ENCODE measurements around the gene ZNF384. TPM values are rescaled to one million over a fixed set of nuclear protein-coding genes. Genes with fewer than 3 reads are reported as not detected.

The ZNF384 gene
- total RNA-seq, 1 donor from 2014 or later, result 22.3 TPM

DNA sequence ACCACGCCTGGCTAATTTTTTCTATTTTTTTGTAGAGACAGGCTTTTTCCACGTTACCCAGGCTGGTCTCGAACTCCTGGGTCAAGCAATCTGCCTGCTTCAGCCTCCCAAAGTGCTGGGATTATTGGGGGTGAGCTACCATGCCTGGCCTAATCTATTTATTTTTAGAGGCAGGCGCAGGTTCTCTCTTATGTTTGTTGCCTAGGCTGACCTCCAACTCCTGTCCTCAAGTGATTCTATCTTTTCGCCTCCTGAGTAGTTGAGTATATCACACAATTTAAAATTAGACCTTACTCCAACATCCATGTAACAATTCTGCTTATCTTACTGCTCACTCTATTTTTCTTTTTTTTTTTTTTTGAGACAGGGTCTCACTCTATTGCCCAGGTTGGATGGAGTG is 35.2 kb downstream of the ZNF384 start:
- DNase-seq (ENCODE audit: low read depth), result no peak

DNA sequence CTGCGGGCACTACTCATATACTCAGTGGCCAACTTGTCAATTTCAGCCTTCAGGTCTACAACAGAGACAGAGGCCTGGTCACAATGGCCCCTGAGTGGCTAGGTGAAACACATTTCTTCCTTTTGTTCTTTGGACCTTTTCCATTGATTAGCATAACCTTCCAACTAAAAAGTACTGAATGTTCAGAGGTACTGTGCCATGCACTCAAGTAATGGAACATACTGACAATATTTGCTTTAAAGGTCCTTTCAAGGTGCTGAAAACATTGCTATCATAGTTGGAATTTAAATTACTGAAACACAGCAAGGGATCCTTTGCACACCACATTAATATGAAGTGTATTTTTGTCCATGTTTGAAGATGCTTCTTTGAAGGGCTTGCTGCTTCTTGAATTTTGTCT is 35.8 kb downstream of the ZNF384 start:
- no peak for DNase-seq (ENCODE audit: low read depth)

DNA sequence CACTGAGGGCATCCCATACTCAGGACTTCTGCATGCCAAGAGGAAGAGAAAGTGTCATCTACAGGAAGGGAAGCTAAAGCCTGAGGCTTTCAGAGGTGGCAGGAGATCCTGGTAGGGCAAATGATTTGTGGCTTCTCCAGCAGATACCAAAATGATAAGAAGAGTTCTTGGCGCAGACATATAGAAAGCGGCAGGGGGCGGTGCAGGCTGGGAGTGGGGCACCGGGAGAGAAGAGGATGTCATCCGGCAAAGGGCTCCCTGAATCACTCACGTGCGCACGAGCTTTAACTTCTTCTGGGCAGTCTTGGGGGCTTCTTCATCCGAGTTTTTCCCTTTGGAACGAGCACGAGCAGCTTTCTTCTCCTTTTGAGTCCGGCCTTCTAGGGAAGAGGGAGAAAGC is 36.8 kb downstream of the ZNF384 start:
- DNase-seq (ENCODE audit: low read depth), result no peak

DNA sequence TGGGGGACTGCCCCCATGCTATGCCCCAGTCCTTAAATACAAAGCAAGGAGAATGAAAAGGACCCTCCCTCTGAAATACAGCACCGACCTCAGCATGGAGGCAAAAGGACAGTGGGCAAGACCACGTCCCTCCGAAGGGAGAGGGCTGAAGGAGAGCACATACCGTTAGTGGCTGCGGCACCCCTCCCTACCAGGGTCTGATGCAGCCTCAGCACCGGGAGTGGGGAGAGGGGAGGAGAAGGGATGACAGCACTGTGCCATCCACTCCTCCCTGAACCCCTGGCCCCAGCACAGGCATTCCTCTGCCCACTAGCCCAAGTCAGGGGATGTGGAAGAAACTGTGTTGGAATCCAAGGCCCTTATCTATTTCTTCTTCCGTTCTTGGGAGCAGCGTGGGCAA is 38.3 kb downstream of the ZNF384 start:
- no peak for DNase-seq (ENCODE audit: low read depth)

DNA sequence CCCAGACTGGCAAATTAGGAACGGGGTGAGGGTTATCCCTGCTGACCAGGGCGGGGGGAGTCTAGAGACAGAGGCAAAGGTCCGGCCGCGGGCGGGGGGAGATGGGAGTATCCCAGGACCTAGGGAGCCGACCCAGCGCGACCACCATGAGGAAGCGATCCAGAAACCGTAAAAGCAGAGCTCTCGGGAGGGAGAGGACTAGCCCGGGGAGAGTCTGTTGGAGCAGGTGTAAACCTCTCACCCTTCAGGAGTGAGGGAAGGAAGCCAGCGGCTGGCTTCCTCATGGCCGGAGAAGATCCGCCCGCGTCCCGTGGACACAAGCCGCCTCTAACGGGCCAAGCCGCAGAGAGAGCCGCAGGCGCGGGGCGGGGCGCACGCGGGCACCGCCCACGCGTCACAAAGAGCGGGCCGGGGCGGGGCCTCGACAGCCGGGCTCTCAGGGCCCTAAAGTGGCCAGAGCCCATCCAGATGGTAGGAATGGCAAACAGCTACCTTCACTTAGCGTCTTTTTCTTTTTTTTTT is 42.0 kb downstream of the ZNF384 start, which contains the start of gene ACRBP:
ACRBP (minus strand) TSS at position 350 of the 522 bp plus-strand sequence; CDS start at position 284, 66 bp downstream.
- DNase-seq (ENCODE audit: low read depth), result no peak

DNA sequence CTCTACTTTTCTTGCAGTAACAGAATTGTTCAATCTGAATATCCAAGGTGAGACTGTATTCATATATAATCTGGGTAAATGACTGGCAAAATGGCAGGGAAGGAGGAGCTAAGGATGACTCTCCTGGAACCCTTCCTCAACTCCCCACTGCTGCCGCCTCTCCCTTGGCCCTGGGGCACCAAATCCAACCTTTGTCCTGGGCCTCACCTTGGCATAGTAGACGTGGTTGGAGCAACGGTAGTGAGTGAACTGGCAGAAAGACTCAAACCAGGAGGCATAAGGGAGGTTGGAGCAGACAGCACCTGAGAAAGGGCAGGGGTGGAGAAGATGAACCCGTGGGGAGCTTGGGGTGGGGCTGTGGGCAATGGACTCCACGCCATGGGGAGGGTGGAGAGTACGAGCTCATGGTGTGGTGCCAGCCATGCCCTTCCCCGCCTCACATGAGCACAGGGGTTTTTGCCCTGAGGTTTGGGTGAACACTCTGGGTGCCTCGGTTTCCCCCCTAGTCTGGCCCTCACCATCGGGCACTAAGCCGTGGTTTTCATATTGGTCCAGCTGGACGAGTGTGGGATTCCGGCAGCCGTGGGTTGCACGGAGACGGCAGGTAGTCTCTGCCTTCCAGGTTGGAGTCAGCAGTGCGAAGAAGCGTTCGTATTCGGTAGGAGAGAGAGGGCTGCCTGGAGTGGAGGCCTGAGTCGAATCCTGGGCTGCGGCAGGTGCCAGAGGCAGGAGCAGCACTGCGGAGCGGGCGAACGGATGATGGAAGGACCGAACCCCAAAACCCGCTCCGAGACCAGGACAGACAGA is 42.7 kb downstream of the ZNF384 start:
- no peak for DNase-seq (ENCODE audit: low read depth)

DNA sequence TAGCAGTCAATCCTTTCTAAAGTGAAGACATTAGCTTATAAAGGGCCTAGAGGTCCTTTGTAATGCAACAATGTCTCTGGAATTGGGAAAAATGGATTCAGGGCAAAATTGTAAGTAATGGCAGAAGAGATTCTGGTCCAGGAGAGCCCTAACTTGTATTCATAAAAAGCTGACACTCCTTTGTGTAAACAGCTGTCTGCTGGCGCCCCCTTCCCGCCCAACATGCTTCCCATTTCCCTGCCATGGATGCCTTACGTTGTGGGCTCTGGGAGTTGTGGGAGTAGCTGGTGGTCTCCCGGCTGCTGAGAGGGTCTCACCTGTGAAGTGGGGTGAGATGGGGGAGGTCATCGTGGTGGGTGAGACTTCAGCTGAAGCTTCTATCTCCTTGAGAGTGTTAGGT is 44.3 kb downstream of the ZNF384 start:
- DNase-seq (ENCODE audit: low read depth), result no peak

DNA sequence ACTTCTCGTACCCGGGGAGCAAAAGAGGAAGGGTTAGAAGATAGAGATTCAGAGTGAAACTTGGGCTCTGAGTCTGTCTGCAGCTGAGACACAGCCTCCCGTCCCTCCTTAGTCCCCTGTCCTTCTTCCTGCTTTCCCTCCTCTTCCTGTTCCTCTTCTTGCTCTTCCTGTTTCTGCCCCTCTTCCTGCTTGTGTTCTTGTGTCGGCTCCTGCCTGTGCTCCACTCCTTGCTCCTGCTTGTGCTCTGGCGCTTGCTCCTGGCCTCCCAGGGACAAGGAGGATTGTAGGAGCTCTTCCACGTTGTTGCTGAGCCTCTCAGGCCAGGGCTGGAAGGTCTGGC is 44.9 kb downstream of the ZNF384 start:
- no peak for DNase-seq (ENCODE audit: low read depth)

DNA sequence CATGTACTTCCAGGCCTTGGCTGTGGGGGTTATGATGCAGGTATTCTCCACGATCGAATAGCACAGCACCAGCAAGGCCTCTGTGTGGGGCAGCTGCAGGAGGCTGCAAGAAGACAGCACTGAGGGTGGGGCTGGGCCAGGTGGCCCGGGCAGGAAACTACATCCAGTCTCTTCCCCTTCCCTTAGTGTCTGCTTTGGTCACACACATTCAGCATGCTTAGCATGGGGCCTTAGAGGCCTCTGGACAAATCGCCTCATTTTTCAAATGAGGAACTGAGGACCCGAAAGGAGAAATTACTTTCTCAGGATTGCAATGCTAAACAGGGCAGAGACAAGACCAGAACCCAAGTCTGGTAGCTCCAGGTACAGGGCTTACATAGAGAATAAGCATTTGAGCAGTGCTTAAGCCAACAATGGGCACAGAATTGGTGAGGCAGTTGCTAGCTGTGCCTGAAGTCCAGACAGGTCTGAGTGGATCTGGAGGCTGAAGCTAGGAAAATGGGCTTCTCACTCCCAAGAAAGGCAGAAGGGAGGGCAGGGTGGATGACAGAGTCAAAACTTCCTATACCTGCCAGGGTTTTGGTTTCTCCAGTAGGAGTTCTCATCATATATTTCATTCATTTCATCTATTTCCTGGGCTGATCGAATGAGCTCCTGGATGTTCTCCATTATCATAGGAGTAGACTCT is 45.5 kb downstream of the ZNF384 start:
- DNase-seq (ENCODE audit: low read depth), result no peak

DNA sequence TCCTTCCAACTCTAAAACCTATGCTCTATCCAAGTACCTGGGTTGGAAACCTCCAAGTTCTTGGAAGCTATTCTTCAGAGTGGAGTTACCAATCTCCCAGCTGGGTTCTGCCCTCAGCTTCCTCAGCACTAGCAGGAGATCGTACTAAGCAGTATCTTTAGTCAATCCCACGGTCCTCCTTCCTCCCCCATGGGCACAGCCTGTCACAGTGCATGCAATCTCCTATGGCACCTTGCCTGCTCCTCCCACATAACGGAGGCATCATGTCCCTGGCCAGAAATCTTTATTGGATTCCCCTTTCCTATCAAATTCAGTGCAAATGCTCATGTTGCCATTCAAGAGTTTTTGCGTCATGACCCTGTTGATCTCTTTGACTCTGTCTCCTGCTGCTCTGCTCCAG is 48.0 kb downstream of the ZNF384 start:
- DNase-seq (ENCODE audit: low read depth), result no peak

DNA sequence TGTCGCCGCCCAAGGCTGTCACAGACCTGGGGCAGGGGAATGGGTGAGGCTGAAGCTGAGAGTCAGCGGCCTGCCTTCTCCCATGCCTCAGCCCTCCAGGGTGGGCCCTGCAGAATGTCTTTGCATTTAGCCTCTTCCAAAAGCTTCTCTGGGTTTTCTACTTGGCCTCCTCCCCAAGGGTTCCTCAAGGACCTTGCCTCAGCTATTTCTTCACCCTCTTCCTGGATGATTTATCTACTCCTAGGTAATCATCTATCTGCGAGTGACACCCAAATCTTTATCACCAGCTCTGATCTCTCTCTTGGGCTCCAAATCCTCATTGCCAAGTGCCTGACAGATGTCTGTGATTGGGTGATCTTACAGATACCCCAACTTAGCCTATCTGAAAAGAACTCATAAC is 48.7 kb downstream of the ZNF384 start:
- no peak for DNase-seq (ENCODE audit: low read depth)

DNA sequence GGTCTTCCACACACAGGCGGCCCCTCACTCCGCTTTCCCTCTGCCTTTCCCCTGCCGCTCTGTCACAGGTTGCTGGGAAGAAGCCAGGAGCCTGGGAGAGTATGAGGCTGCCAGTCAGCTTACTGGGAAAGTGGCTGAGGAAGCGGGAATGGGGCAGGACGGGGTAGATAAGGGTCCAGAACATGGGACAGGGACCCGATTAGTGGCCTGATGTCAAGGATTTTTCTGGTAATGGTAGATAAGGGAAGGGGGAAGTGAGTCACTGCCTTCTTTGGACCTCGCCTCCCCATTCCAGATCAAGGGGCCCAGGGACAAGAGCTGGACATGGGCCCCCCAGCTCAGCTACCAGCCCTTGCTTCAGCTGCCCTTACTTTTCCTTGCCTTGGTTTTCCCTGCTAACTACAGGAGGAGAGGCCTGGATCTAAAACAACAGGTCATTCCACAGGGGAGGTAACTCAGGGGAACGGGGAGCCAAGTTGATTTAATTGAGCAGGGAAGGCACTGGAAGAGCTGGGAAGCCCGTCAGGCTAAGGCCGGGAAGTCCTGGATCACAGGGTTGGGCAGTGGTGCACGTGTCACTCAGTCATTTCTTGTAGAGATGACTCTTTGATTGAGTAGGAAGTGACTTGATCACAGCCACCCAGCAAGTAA is 49.9 kb downstream of the ZNF384 start:
- no peak for DNase-seq (ENCODE audit: low read depth)

DNA sequence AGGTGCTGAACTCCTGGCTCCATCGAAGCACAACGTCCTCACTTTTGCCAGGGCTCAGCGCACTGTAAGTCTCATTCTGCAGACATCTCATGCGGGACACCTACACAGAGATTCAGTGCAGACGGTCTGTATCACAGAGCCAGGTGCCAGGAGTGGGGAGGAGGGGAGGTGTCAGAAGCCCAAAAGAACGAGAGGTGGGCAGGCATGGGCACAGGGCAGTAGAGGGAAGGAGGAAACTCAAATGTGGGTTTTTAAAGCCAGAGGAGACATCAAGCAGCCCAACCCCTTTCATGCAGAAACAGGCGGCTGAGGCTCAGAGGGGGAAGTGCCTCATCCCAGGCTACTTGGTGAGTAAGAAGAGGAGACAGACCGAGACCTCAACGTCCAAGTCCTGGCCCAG is 50.9 kb downstream of the ZNF384 start:
- no peak for DNase-seq (ENCODE audit: low read depth)

DNA sequence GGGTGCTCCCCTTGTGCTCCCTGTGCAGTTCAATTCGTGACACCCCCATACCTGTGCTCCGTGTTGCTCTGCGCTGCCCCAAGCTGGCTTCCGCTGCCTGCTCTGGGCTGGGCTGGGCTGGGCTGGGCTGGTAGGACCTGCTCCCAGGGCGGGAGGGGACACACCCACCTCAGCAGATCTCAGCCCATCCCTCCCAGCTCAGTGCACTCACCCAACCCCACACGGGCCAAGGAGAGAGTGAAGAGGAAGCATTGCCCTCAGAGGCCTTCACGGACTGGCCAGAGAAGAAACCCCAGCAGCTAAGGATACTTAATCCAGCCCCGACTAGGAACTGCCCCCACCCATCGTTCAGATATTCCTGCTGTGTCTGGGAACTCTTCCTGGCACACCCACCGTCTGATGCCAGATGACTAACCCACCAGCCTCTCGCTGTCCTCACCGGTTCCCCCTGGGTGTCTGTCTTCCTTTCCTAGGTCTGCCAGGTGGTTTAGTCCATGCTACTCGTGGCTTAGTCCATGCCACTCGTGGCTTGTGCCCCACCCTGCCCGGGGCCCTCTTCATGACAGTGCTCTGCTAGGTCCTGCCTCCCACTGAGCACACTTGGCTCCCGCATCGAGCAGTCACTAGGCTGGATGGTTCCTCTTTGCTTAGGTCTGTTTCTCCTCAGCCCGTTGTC is 53.2 kb downstream of the ZNF384 start, which contains the start of gene LPAR5:
LPAR5 (minus strand) TSS at position 104 of the 676 bp plus-strand sequence. CDS start 14,711 bp downstream, outside the sequence.
- DNase-seq (ENCODE audit: low read depth), result peak; percentile 26

DNA sequence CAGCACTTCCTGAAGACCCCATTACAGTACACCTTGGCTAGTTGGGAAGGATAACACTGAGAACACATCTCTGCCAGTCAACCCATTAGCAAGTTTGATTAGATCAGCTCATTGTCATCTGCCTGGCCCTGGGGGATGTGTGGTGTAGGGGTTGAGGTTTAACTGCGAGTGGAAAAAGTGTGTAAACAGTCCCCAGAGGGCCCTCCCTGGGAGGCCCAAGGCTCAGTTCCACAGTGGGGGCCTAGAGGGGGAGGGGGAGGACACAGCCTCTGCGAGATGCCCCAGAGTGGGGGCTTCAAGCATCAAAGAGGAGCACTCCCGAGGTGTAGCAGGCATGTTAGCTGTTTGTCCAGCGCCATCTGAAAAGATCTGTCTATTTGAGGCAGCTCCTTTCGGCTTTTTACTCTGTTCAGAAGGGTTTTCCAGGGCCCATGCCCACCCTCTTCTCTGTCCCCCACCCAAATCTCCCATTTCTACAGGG is 53.8 kb downstream of the ZNF384 start:
- no peak for DNase-seq (ENCODE audit: low read depth)

DNA sequence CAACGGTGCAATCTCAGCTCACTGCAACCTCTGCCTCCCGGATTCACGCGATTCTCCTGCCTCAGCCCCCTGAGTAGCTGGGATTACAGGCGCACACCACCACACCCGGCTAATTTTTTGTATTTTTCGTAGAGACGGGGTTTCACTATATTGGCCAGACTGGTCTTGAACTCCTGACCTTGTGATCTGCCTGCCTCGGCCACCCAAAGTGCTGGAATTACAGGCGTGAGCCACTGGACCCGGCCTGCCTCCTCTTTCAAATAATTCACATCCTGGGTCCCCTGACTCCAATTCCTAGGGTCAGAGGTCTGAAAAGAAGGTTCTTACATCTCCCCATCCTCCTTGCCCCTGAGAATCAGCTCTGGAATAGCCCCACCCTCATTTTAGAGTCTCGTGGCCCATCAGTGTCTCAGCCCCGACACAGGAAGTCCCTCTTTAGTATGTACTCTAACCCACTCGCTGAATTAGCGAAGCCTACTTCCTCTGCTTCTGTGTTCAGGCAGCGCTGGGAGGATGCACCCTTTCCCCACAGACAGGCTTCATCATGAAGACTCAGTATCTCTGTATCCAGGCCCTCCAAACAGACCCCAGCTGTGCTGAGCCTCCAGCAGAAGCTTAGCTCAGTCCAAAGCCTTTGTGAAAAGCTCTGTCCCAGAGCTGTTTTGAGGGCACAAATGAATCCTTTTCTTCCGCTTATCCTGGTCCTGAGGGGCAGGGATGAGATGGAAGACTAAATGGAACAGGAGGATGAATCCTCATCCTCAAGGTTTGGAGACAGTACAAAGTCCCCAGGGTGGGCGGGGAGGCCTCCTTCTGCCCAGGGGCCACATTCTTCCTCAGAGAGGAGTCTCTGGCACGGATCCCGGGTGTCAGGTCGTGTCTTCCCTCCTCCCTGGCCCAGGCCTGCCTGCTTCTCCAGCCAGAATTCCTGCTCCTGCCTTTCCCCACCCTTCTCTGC is 56.9 kb downstream of the ZNF384 start:
- no peak for DNase-seq (ENCODE audit: low read depth)

DNA sequence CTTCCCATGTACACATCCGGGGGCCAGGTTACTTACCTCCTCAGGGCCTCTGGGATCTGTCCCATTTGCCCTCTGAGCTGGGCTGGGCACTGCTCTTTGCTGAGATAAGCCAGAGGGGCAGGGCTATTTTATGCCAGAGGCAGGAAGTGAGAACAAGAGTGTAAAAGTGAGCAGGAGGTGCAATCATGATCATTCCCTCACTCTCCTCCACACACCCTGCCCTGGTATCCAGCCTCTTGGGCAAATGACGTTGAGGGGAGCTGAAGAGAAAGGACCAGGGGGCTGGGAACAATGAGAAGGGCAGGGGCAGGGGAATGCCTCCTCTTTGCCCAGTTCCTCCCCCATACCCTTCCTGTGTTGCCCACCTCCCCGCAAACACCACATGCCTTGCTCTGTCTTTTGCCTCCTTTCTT is 57.6 kb downstream of the ZNF384 start:
- no peak for DNase-seq (ENCODE audit: low read depth)

DNA sequence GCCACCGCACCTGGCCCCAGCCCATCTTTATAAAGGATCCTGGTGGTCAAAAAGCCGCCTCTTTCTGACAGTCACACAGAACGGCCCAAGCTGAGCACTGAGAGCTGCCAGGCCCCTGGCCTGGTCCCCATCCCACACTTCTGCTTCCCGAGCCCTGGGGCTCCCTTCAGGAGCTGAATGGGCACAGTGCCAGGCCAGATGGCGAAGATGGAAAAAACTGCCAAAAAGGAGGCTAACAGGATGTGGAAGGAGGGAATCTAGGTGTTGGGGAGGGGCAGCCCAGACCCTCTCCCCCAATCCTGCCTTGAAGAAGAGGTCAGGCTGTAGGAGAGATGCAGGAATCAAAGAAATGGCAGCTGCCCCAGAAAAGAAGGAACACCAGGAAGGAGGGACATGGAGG is 58.4 kb downstream of the ZNF384 start:
- DNase-seq (ENCODE audit: low read depth), result no peak

DNA sequence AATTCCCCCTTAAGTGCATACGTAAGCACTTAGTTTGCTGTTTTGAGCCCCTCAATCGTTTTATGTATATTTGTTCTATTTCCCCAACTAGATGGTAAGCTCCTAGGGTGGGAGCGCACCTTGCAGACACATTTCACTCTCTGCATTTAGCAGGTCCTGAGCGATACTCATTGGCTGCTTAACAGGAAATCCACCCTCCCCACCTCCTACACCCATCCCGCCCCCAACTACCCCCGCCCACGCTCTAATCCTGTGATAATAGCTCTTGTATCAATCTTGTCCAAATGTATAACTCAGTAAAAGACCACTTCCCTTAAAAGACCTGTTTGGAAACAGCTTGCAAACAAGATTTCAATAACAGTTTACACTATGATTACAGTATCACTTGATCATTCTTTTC is 61.6 kb downstream of the ZNF384 start:
- no peak for DNase-seq (ENCODE audit: low read depth)

DNA sequence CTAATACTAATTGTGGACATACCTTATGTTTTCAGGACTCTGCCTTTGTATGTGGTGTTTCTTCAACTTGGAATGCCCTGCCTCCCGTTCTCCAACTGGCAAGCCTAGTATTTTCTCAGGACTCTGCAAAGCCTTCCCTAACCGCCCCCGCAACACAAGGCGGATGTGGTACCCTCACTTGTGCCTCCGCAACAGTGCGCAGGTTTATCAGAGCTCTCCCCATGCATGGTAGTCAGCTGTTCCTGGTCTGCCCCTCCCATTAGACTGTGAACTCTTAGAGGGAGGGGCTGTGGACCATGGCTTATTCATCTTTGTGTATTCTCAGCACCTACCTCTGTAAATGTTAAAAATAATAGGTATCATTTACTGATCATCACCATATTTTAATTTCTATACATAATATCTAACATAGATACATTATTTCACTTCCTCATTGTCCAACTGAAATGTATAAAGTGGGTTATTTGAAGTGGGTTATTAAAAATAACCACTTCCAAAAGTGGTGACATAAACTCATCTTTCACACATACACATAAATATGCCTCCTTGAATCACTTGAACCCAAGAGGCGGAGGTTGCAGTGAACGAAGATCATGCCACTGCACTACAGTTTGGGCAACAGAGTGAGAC is 62.4 kb downstream of the ZNF384 start:
- no peak for DNase-seq (ENCODE audit: low read depth)
